HTERT RPE-1 (cell line): Measurements from ENCODE around the gene BANF1.

ENCODE experiments used
- in situ Hi-C: fragments of 300-500 bp; cut with MboI; formaldehyde crosslinking; loops from 4 replicates; pipeline ENCODE4 v1.14.3; 2020; ENCODE audit warnings: low sequenced_read_pairs

The BANF1 gene, protein sequence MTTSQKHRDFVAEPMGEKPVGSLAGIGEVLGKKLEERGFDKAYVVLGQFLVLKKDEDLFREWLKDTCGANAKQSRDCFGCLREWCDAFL

DNA sequence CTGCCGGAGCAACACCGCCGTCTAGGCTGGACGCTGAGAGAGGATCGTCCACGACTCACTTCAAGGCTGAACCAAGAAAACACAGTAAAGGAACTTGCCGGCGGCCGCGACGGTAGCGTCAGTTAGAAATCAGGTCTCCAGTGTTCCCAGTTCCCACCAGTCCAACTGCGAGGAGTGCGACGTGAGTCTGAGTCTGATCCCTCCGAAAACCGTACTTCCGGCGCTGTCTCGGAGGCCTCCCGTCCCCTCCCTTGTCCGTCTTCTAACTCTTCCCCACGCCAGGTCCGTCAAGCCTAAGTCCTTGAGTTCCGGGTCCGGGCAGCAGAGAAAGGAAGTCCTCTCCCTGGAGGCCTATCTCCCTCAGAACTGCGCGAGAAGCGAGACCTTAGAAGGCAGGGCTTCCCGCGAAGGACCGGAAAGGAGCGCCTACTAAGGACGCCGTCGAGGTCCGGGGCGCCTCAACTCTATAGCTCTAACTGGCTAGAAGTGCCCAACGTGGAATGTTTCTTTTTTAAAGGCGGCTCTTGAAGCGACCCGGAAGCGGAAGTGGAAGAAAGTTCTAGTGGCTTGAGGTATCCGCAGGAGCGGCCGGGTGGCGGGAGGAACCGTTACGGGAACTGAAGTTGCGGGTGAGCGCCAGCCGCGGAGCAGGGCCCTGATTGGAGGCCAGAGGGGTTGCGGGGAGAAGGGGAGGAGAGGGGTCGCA, at the start of gene BANF1, which contains the start of gene EIF1AD:
BANF1 (plus strand) TSS at position 562 of the 706 bp plus-strand sequence. CDS start 748 bp downstream, outside the sequence.
EIF1AD (minus strand) TSS at position 216 of the 706 bp plus-strand sequence. CDS start 1,768 bp downstream, outside the sequence.
- in situ Hi-C loops, result no loop called here

DNA sequence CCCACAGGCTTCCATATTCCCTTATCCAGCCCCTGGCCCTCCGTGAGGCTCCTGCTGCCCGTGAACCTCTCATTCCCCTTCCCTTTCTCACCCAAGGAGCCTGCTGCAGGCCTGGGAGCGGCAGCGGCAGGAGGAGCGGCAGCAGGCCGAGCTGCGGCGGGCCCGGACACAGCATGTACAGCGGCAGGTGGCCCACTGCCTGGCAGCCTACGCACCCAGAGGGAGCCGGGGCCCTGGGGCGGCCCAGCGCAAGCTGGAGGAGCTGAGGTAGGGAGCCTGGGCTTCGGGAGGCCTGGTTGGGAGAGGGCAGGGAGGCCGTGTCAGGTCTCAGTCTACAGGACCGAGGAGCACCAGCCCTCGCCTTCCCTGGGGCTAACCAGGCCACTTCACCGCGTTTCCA, 48.8 kb upstream of the BANF1 start:
- in situ Hi-C loops, result no loop called here

DNA sequence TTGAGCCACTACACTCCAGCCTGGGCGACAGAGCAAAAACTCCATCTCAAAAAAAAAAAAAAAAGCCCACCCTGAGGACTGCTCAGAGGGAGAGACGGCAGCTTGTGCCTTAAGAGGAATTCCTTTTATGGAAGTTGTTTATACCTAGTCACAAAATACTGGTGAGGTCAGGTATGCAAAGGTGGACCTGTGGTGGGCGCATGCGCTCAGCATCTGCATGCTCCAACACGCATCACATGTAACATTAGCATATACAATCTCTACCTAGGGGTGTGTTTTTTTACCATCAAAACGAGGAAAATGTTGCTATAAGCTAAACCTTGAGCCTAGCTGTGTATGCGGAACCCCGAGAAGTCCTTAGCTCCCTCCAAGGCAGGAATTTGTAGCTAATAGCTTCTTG, 47.5 kb upstream of the BANF1 start:
- in situ Hi-C loops, result no loop called here

DNA sequence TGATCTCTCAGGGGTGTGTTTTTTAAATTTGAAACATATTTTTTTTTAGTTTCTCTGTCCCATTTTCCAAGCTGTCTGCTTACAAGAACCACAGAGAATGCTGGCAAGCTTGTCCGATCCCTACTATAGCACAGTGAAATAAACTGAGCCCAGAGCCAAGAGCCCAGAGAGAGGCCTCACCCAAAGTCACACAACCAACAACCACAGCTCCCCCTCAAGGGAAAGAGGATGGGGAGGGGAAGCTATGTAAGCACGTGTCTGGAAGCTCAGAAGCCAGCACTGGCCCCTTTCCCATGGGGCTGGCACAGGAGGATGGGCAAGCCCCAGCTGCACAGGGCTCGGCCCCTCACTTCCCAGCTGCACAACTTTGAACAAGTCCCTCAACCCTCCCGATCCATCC, 44.0 kb upstream of the BANF1 start:
- in situ Hi-C loops, result no loop called here

DNA sequence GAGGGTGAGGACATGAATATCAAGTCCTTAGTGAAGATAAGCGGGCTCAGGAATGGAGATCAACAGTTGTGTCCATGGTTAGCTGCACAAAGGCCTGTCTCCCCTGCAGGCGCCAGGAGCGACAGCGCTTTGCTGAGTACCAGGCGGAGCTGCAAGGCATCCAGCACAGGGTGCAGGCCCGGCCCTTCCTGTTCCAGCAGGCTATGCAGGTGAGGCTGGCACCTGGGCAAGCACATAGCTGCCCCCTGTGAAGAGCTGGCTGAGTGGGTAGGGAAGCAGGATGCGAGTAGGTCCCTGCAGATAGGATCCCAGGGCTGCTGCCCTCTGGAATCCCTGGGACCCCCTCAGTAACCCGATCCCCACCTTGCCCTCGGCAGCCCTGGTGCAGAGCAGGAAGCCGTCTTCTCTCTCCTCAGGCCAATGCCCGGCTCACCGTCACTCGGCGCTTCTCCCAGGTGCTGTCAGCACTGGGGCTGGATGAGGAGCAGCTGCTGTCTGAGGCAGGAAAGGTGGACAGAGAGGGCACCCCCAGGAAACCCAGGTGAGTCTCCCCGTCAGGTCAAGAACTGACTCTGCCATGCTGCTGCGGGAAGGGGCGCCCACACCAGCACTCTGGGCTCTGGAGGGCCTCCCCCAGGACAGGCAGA, 43.4 kb upstream of the BANF1 start:
- in situ Hi-C loops, result no loop called here

DNA sequence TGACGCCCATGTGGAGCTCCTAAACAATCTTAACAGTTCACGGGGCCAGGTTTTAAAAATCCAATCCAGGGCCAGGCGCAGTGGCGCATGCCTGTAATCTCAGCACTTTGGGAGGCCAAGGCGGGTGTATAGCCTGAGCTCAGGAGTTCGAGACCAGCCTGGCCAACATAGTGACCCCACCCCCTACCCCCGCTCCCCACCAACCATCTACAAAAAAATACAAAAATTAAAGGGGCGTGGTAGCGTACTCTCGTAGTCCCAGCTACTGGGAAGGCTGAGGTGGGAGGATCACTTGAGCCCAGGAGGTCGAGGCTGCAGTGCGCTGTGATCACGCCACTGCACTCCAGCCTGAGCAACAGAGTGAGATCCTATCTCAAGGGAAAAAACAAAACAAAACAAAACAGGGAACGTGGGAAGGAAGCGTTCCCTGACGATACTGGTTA, 41.5 kb upstream of the BANF1 start:
- in situ Hi-C loops, result no loop called here

DNA sequence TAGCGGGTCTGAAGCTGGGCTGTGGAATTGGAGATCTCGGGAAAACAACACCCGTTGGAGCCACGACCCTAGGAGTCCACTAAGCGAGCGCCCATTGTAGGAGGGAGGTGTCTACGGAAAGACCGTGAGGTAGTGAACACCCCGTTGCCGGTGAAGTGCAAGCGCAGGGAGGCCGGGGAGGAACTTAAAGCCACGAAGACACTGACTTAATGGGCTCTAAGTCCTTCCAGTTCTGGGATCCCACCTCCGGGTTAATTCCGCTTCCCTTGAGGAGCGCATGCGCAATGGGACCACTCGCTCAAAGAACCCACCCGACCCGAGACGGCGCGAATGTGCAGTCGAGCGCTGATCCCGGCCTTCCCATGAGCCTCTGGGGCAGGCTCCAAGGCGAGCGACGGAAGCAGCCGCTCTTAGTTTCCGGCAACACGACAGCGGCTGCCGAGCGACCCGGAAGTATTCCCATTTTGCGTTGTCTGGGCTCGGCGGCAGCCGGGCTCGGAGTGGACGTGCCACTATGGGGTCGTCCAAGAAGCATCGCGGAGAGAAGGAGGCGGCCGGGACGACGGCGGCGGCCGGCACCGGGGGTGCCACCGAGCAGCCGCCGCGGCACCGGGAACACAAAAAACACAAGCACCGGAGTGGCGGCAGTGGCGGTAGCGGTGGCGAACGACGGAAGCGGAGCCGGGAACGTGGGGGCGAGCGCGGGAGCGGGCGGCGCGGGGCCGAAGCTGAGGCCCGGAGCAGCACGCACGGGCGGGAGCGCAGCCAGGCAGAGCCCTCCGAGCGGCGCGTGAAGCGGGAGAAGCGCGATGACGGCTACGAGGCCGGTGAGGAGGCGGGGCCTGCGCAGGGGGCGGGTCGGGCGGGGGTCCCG, 40.8 kb upstream of the BANF1 start, which contains the start of gene SART1:
SART1 (plus strand) TSS at position 468 of the 874 bp plus-strand sequence; CDS start at position 515, 47 bp downstream.
- in situ Hi-C loops, result no loop called here

DNA sequence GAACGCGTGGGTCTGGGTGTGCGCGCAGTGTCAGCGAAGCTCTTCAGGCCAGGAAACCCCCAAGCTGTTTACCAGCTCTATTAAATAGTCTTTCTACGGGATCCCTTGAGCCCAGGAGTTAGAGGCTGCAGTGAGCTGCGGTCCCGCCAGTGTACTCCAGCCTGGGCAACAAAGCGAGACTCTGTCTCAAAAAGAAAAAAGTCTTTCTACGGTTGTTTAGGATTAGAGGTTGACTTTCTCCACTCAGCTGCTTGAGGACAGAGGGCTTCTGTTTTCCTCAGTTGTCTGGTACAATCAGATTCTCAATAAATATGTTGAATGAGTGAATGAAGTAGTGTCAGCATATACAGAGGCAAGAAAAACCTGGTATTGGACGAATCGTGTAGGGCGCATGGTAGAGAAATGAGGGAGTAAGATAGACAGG, 40.1 kb upstream of the BANF1 start:
- in situ Hi-C loops, result no loop called here

DNA sequence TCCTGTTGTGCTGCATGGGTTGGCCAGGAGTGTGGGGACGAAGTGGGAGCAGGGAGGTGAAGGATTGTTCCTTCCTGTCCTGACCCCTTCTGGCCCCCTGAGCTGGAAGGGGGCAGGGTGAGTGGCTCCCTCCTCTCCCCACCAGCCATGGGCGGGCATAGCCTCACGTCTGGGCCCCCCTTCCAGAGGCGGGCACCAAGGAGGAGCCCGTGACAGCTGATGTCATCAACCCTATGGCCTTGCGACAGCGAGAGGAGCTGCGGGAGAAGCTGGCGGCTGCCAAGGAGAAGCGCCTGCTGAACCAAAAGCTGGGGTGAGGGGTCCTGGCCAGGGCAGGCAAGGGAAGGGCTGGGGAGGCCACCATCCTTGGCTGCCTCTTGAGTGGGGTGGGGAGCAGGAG, 37.4 kb upstream of the BANF1 start:
- in situ Hi-C loops, result no loop called here

DNA sequence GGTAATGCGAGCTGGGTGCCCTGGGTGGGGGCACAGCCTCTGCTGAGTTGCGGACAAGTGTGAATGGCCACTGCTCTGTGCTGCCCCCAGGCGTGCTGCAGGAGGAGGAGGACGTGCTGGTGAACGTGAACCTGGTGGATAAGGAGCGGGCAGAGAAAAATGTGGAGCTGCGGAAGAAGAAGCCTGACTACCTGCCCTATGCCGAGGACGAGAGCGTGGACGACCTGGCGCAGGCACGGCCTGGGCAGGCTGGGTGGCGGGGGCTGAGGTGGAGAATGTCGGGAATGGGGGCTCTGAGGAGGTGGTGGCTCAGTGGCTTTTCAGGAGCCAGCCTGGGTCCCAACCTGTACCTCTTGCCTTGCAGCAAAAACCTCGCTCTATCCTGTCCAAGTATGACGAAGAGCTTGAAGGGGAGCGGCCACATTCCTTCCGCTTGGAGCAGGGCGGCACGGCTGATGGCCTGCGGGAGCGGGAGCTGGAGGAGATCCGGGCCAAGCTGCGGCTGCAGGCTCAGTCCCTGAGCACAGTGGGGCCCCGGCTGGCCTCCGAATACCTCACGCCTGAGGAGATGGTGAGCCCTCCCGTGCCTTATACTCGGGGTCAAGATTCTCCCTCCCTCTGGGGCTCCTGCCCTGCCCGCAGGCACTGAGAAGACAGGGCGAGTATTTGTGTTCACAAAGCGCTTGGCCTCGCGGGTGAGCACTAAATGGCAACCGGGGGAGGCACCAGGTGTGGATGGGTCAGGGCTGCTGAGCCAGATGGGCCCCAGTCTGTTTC, 36.1 kb upstream of the BANF1 start:
- in situ Hi-C loops, result no loop called here

DNA sequence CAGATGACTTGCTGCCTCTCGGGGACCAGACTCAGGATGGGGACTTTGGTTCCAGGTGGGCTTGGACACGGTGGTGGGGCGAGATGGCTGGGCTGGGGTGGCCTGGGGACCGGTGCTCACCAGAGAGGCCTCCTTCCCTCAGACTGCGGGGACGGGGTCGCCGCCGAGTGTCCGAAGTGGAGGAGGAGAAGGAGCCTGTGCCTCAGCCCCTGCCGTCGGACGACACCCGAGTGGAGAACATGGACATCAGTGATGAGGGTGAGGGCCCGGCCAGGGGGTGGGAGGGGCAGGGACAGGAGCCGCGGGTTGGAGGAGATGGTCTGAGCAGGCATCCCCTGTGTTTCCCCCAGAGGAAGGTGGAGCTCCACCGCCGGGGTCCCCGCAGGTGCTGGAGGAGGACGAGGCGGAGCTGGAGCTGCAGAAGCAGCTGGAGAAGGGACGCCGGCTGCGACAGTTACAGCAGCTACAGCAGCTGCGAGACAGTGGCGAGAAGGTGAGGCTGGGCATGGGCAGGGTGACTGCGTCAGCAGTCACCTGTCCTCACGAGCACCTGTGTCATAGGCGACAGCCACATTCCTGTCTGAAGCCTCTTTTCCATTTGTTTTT, 34.9 kb upstream of the BANF1 start:
- in situ Hi-C loops, result no loop called here

DNA sequence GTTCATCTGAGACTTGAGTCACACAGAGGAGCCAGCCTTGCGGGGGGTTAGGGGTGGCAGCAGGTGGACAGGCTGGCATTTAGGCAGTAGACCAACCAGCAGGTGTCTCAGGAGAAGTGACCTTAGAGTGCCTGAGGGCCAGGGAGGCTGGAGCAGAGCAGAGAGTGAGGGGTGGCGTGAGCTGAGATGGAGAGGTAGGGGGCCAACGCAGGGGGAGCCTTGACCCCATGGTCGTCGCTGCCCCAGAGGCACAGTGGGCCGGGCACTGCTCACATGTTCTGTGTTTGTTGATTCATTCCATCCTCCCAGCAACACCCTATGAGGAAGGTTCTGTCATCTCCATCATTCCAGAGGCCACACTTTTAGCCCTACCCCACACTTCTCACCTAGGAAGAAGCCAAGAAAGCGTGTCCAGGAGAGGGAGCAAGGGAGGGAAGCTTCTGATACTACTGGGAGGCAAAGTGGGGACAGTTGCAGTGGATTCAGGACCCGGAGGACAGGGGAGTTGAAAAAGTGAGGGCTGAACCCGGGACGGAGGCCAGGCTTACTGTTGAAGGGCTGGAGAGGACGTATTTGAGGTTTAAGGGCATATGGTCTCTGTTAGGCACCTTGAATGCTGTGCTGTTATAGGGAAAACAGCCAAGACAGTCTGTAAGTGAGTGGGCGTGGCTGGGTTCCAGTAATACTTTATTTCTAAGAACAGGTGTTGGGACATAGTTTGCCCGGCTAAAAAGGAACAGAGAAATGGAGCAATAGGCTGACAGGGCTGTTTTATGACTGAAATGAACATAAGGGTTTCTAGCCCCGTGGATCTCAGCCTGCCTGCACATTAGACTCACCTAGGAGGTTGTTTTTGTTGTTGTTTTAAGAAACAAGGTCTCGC, 33.5 kb upstream of the BANF1 start:
- in situ Hi-C loops, result no loop called here

DNA sequence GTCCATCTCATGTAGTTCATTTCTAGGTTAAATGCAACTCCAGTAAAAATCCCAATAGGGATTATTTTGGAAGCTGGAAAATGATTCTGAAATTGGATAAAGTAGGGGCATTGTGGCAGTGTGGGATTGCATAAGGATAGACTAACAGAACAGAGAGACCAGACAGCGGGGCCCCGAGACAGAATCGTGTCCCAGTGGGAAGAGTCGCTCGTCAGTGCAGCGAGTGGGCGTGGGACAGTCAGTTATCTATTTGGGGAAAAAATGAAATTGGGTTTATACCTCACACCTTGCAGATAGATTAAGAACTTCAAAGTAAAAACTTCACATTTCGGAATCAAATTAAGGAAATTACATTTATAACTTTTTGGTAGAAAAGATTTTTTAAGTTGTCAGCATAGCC, 30.2 kb upstream of the BANF1 start:
- in situ Hi-C loops, result no loop called here

DNA sequence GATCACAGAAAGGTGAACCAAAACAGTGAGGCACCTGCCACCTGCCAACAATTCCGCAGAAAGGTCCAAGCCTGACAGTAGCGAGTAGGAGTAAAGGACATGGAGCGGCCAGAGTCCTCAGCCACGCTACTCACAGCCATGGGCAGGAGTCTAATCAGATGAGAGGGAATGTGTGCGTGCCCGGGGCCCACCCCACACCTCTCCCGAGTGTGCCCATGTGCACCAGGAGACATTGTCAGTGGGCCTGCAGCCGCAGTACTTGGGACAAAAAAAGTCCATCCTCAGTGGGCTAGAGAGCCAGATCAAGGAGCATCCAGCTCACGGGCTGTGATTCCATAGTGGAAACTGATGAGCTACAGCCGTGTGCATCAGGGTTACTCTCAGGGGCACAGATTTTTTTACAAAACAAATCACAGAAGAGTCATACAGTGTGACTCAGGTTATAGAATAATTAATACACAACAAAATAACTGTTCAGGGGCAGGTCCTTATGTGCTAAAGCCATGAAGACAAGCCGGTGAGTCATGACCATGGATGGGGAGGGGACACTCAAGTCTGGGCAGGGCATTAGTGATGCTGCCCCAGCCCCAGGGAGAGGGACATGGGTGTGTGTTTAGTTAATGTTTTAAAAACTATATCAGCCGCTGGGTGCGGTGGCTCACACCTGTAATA, 28.7 kb upstream of the BANF1 start:
- in situ Hi-C loops, result no loop called here

DNA sequence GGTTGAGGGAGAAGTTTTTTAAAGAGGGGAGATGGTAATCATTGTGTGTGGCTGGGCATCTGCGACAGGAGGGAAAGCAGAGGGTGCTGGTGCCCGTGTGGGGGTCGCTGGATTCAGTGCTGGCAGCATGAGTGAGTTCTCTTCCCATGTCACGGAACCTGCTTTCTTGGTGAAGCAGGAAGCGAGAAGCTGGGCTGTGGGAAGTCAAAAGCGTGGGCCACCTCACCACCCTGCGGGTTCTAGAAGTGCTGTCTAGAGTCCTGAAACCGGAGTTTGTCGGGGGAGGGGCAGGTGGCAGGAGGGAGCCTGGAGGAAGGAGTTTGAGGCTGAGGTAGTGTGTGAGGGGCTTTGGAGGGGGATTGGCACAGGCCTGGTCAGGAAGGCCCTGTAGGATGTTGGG, 26.5 kb upstream of the BANF1 start:
- in situ Hi-C loops, result no loop called here

DNA sequence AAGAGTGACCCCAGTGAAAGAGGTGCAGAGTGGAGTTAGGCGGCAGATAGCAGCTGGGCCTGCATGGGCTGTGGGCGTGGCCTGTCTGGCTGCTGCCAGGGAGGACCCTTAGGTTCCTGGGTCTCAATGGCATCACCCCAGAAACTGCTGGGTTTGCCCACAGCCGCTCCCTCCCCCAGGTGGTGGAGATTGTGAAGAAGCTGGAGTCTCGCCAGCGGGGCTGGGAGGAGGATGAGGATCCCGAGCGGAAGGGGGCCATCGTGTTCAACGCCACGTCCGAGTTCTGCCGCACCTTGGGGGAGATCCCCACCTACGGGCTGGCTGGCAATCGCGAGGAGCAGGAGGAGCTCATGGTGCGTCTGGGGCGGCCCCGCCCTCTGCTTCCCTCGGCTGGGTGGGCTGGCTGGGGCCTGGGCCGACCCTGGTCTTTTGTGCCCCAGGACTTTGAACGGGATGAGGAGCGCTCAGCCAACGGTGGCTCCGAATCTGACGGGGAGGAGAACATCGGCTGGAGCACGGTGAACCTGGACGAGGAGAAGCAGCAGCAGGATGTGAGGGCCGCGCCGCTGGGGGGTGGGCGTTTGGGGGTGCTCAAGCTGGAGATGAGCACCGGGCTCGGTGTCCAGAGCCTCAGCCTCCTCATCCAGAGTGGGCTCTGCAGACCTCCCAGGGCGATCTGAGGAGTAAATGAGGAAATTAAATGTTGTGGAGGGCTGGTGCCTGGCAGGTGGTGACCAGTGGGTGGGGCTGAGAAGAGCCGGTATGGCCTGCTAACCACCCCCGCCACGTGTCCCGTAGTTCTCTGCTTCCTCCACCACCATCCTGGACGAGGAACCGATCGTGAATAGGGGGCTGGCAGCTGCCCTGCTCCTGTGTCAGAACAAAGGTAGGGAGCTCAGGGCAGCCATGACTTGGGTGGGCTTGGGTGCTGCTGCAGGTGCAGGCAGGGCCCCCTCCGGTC, 25.8 kb upstream of the BANF1 start:
- in situ Hi-C loops, result no loop called here
